ENCODE data around the gene PMM2.

PMM2 gene

GRCh38 chr16:8864480-8865110, 67.0 kb downstream of the PMM2 start:
- no peak overlapping the region for H3K4me3 ChIP-seq (ENCODE audit: low read depth, low read length)

GRCh38 chr16:8865145-8865882, 67.7 kb downstream of the PMM2 start:
- no peak for TF ChIP-seq CTCF (conservative IDR thresholded peaks at IDR 0.05; ENCODE audit: low read depth, low read length)
- H3K4me3 ChIP-seq (ENCODE audit: low read depth, low read length), result peak overlapping the region; percentile 4
- no peak for DNase-seq (ENCODE audit: low read depth)

More at GRCh38 chr16:8864480-8865110, 67.0 kb downstream of the PMM2 start:
- no peak for TF ChIP-seq CTCF (conservative IDR thresholded peaks at IDR 0.05; ENCODE audit: low read depth, low read length)
- DNase-seq (ENCODE audit: low read depth), result no peak

- peak; percentile 37 for DNase-seq (ENCODE audit: low read depth)
- peak overlapping the region; percentile 80 for H3K4me3 ChIP-seq (ENCODE audit: low read depth, low read length)
- no peak for TF ChIP-seq CTCF (conservative IDR thresholded peaks at IDR 0.05; ENCODE audit: low read depth, low read length)
These were observed 68.7 kb downstream of the PMM2 start for GRCh38 chr16:8866118-8866883.

GRCh38 chr16:8866884-8867215, 69.2 kb downstream of the PMM2 start:
- TF ChIP-seq CTCF (conservative IDR thresholded peaks at IDR 0.05; ENCODE audit: low read depth, low read length), result no peak
- no peak for DNase-seq (ENCODE audit: low read depth)
- peak overlapping the region; percentile 80 for H3K4me3 ChIP-seq (ENCODE audit: low read depth, low read length)

GRCh38 chr16:8867216-8867931, 69.7 kb downstream of the PMM2 start:
- peak overlapping the region; percentile 80 for H3K4me3 ChIP-seq (ENCODE audit: low read depth, low read length)
- TF ChIP-seq CTCF (conservative IDR thresholded peaks at IDR 0.05; ENCODE audit: low read depth, low read length), result no peak
- DNase-seq (ENCODE audit: low read depth), result no peak

- DNase-seq (ENCODE audit: low read depth), result peak; percentile 47
- peak overlapping the region; percentile 80 for H3K4me3 ChIP-seq (ENCODE audit: low read depth, low read length)
- no peak for TF ChIP-seq CTCF (conservative IDR thresholded peaks at IDR 0.05; ENCODE audit: low read depth, low read length)
These were observed 70.3 kb downstream of the PMM2 start for GRCh38 chr16:8867932-8868415.
